DMS53 (cell line): ENCODE data around the gene TRIM17.

Experiments used
- DNase-seq: peaks from one replicate; lab custom pipeline; 2025; lab: John Stamatoyannopoulos, UW

Gene TRIM17

GRCh38 chr1:228367798-228368791 is 48.6 kb downstream of the TRIM17 start:
- peak; percentile 92 for DNase-seq

GRCh38 chr1:228366866-228367741 is 49.6 kb downstream of the TRIM17 start:
- DNase-seq = no peak

- DNase-seq = no peak
Observed at GRCh38 chr1:228366062-228366865, 50.4 kb downstream of the TRIM17 start.

GRCh38 chr1:228365271-228366061 is 51.2 kb downstream of the TRIM17 start:
- no peak for DNase-seq

GRCh38 chr1:228364706-228365213 is 51.9 kb downstream of the TRIM17 start:
- no peak for DNase-seq

GRCh38 chr1:228364068-228364705 is 52.5 kb downstream of the TRIM17 start:
- no peak for DNase-seq

GRCh38 chr1:228363686-228364067 is 53.0 kb downstream of the TRIM17 start:
- peak; percentile 22 for DNase-seq

- no peak for DNase-seq
Observed at GRCh38 chr1:228362884-228363450, 53.7 kb downstream of the TRIM17 start.

GRCh38 chr1:228362141-228362883 is 54.3 kb downstream of the TRIM17 start:
- no peak for DNase-seq

- peak; percentile 29 for DNase-seq
Observed at GRCh38 chr1:228361314-228362140, 55.1 kb downstream of the TRIM17 start.

- no peak for DNase-seq
Observed at GRCh38 chr1:228360533-228361313, 55.9 kb downstream of the TRIM17 start.

- DNase-seq = no peak
Observed at GRCh38 chr1:228359613-228360532, 56.8 kb downstream of the TRIM17 start.

GRCh38 chr1:228358764-228359612 is 57.7 kb downstream of the TRIM17 start:
- DNase-seq = no peak

- no peak for DNase-seq
Observed at GRCh38 chr1:228358039-228358763, 58.5 kb downstream of the TRIM17 start.
